A549 treated with Hydrocortisone at 1 μM for 4 hours (cell line): ENCODE measurements around the gene C11orf71. TPM values are rescaled to one million over a fixed set of nuclear protein-coding genes. Genes with fewer than 3 reads are reported as not detected.

Experiments
- total RNA-seq: library from RNA; stranded (reverse); fragments of 200-300 nt; extraction: Qiagen RNA extraction; gene quantifications from 5 replicates; pipeline ENCODE4 v1.2.3, GENCODE V29; 2022

C11orf71 gene, protein sequence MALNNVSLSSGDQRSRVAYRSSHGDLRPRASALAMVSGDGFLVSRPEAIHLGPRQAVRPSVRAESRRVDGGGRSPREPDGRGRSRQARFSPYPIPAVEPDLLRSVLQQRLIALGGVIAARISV
- 2.6 to 4.1 TPM (median 3.7 TPM) in 5 replicates for total RNA-seq

DNA sequence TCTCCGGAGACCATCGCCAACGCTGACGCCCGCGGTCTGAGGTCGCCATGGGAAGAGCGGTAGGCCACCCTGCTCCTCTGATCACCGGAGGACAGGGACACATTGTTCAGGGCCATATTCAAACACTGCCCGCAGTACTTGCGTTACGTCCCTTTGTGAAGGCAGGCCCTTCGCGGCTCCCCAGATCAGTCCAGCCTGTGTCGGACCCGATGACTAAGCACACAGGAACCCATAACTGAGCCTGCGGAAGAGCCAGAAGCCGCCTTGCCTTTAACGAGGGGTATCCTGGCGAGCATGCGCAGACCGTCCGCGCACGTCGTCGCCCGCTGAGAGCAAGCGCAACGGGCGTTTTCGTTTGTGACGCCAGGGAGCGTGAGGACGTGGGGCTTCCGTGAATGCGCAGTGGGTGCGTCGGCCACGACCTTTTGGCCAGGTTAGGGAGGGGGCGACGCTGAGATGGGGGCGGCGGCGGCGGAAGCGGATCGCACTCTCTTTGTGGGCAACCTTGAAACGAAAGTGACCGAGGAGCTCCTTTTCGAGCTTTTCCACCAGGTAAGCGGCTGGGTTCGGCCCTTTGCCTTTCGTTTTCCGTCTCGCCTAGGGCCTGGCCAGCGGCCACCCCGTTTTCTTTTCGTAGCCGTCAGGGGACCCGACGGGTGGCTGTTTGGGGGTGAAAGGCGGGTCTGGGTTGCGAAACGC lies at the start of gene C11orf71, which contains the start of gene RBM7:
TSS of gene C11orf71 (minus strand) at position 296 of the 699 bp plus-strand sequence. CDS start at position 116, 180 bp downstream.
TSS of gene RBM7 (plus strand) at position 451 of the 699 bp plus-strand sequence. CDS start at position 457, 6 bp downstream.

DNA sequence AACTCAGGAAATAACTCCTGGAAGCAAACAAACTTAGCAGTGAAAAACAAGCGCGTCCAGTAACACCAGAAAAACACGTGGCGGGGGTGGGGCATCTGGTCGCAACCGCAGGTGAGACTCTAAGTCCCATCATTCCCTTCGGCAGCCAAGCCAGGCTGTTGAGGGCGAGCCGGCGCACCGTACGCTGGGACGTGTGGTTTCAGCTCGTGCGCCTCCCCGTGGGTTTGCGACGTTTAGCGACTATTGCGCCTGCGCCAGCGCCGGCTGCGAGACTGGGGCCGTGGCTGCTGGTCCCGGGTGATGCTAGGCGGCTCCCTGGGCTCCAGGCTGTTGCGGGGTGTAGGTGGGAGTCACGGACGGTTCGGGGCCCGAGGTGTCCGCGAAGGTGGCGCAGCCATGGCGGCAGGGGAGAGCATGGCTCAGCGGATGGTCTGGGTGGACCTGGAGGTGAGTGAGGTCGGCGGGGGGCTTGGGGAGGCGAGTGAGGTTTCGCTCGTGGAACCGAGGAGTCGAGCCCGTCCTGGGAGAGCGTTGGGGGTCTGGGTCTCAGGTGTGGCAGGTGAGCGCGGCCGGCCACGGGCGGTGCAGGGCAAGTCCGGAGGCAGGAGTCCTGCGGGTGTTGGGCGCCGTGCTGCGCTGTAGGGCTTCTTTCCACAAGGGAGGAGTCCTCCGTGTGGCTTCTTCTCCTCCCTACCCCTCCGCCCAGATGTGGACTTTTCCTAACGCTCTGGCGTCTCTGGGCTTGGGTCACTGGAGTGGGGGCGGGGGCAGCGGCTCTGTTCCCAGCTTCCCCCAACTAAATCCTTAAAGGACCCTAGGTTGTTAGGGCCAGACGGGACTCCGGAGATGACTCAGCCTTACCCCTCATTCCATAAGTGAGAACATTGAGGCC lies 39.2 kb upstream of the C11orf71 start, which contains the start of gene REXO2:
TSS of gene REXO2 (plus strand) at position 239 of the 892 bp plus-strand sequence. CDS start at position 301, 62 bp downstream.

Other genes with a start within 250 kb of the C11orf71 start
- gene NNMT, start 104.1 kb downstream of the C11orf71 start, total RNA-seq: 292 to 403 TPM (median 380 TPM) in 5 replicates
- 24.4 to 31.8 TPM (median 26.5 TPM) in 5 replicates for gene RBM7, start 155 bp upstream of the C11orf71 start, total RNA-seq
- 102 to 108 TPM (median 104 TPM) in 5 replicates for gene REXO2, start 39.0 kb upstream of the C11orf71 start, total RNA-seq
- not detected in 5 replicates for gene NXPE1, start 159.4 kb upstream of the C11orf71 start, total RNA-seq
- not detected in 5 replicates for gene NXPE4, start 195.3 kb upstream of the C11orf71 start, total RNA-seq